Measurements from ENCODE around the gene TEAD2. TPM values are rescaled to one million over a fixed set of nuclear protein-coding genes. Genes with fewer than 3 reads are reported as not detected.

Gene TEAD2
- total and polyA plus RNA-seq, 9 of the 15 experiments (the other 6 are each of a cell fraction or from before 2014, with no cell fraction given): 1.6 to 27.0 (median 13.9) TPM

- TF ChIP-seq, protein P1, sequence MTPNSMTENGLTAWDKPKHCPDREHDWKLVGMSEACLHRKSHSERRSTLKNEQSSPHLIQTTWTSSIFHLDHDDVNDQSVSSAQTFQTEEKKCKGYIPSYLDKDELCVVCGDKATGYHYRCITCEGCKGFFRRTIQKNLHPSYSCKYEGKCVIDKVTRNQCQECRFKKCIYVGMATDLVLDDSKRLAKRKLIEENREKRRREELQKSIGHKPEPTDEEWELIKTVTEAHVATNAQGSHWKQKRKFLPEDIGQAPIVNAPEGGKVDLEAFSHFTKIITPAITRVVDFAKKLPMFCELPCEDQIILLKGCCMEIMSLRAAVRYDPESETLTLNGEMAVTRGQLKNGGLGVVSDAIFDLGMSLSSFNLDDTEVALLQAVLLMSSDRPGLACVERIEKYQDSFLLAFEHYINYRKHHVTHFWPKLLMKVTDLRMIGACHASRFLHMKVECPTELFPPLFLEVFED (CRISPR knock-in tag; conservative IDR thresholded peaks at IDR 0.05): peak; percentile 87
- TF ChIP-seq SLC30A9 (CRISPR knock-in tag; IDR thresholded peaks at IDR 0.05) (no peak), ESRRA (IDR thresholded peaks at IDR 0.05; ENCODE audit: borderline replicate concordance, low read depth) (no peak)
These were observed 29.6 kb upstream of the TEAD2 start (continued) for GRCh38 chr19:49391581-49392399.

- in situ Hi-C loops (cut with MboI): loop anchor here (5.0 kb wide), 1 partner anchor 46 kb away; no protein-coding TSS in a partner anchor
- peak; percentile 12; the same call in 1 of the 2 replicates for TF ChIP-seq PKNOX1 (IDR thresholded peaks at IDR 0.05)
- no peak for TF ChIP-seq ZNF76 (CRISPR knock-in tag; IDR thresholded peaks at IDR 0.05; ENCODE audit: borderline replicate concordance)
- TF ChIP-seq, protein P2, sequence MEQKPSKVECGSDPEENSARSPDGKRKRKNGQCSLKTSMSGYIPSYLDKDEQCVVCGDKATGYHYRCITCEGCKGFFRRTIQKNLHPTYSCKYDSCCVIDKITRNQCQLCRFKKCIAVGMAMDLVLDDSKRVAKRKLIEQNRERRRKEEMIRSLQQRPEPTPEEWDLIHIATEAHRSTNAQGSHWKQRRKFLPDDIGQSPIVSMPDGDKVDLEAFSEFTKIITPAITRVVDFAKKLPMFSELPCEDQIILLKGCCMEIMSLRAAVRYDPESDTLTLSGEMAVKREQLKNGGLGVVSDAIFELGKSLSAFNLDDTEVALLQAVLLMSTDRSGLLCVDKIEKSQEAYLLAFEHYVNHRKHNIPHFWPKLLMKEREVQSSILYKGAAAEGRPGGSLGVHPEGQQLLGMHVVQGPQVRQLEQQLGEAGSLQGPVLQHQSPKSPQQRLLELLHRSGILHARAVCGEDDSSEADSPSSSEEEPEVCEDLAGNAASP (IDR thresholded peaks at IDR 0.05): no peak
- ChIA-PET POLR2A (interaction anchor here (0.6 to 1.7 kb wide), 8 partner anchors 15 to 423 kb away, joined by 3 to 5 read pairs (median 3); partner anchors contain the start of gene RPS11), CTCF (ENCODE audit: low intra/inter-chr PET ratio) (interaction anchor here (4.4 kb wide), 1 partner anchor 53 kb away, joined by 59 read pairs; no protein-coding TSS in a partner anchor)
- no peaks in the 10 kb centered on the region for H3K79me2 ChIP-seq (ENCODE audit: control insufficient read depth, insufficient read depth, low read length)
- H3K27me3 ChIP-seq (ENCODE audit: control insufficient read depth in 2 of 2, insufficient read depth in 2 of 2, low read length in 2 of 2): no peaks in the 10 kb centered on the region
- no peak overlapping the region for H3K9ac ChIP-seq (ENCODE audit: insufficient read depth in 1 of 2, low read depth in 2 of 2, low read length in 2 of 2)
- H2AFZ ChIP-seq (ENCODE audit: low read depth, low read length): no peak overlapping the region; the same call in 1 of the 2 replicates
- H3K27ac ChIP-seq (ENCODE audit: extremely low read depth, low read depth, low read length): no peak overlapping the region
- no peaks in the 10 kb centered on the region for H4K20me1 ChIP-seq (replicated peaks; ENCODE audit: control insufficient read depth, insufficient read depth, low read length)
- H3K9me1 ChIP-seq (ENCODE audit: control insufficient read depth, insufficient read depth, low read length): no peaks in the 10 kb centered on the region
- WGBS (ENCODE audit: insufficient coverage, low coverage, missing lambda C conversion rate): 22% methylated on average over 7 of the region's 9 CpGs
- H3K4me1 ChIP-seq (replicated peaks in 1 of 2; ENCODE audit: control insufficient read depth in 2 of 2, insufficient read depth in 2 of 2, low read length in 2 of 2): peaks cover 7 to 45% of the 10 kb centered on the region in 2 experiments; a peak in 4 of 5 replicates
- no TSS peak for BruUV-seq (replicated peaks)
- DNase-seq (ENCODE audit: extremely low read depth in 1 of 4, low spot score in 3 of 4): peak in 2 of 4 experiments; percentile 27 to 30
- peak; percentile 45 for ATAC-seq
- no peak for FAIRE-seq
- 0 out of 2 replicates have a peak, but pooled peaks cover 3% of the 10 kb centered on the region for H3K9me3 ChIP-seq (replicated peaks; ENCODE audit: control insufficient read depth, insufficient read depth, low read depth, low read length)
- intact Hi-C loops (cut with micrococcal nuclease): no loop called here
- H3K4me2 ChIP-seq (ENCODE audit: insufficient read depth, low read length): no peak overlapping the region
- no peaks in the 10 kb centered on the region for H3K36me3 ChIP-seq (ENCODE audit: control insufficient read depth, insufficient read depth, low read length)
- no peak overlapping the region for H3K4me3 ChIP-seq
These were observed 28.7 kb upstream of the TEAD2 start for GRCh38 chr19:49390929-49391359.

Data from K562 (cell line).